ENCODE data around the gene PUS1. TPM values are rescaled to one million over a fixed set of nuclear protein-coding genes. Genes with fewer than 3 reads are reported as not detected.

PUS1 gene
- total RNA-seq, 4 donors from 2014 or later = 8.3 to 44.1 (median 15.6) TPM

GRCh38 chr12:131892711-131893604, 36.1 kb upstream of the PUS1 start:
- Histone ChIP-seq H3K4me1 (peaks cover 0 to 32% (median 12%) of the 10 kb centered on the region in 4 donors), H3K27me3 (no peaks in the 10 kb centered on the region), H3K4me3 (no peak overlapping the region), H3K9me3 (no peaks in the 10 kb centered on the region), H3K36me3 (peaks cover 0 to 10% (median 0%) of the 10 kb centered on the region in 3 donors), H3K27ac (peak overlapping the region in 3 of 4 donors; percentile 79 to 98 (median 93))
- no peak for DNase-seq (ENCODE audit: low spot score in 2 of 2)
- TF ChIP-seq EP300 (IDR thresholded peaks at IDR 0.05) (no peak), POLR2A (IDR thresholded peaks at IDR 0.05) (no peak)
- TF ChIP-seq, protein P1, sequence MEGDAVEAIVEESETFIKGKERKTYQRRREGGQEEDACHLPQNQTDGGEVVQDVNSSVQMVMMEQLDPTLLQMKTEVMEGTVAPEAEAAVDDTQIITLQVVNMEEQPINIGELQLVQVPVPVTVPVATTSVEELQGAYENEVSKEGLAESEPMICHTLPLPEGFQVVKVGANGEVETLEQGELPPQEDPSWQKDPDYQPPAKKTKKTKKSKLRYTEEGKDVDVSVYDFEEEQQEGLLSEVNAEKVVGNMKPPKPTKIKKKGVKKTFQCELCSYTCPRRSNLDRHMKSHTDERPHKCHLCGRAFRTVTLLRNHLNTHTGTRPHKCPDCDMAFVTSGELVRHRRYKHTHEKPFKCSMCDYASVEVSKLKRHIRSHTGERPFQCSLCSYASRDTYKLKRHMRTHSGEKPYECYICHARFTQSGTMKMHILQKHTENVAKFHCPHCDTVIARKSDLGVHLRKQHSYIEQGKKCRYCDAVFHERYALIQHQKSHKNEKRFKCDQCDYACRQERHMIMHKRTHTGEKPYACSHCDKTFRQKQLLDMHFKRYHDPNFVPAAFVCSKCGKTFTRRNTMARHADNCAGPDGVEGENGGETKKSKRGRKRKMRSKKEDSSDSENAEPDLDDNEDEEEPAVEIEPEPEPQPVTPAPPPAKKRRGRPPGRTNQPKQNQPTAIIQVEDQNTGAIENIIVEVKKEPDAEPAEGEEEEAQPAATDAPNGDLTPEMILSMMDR (IDR thresholded peaks at IDR 0.05) = no peak
- 75 to 76% methylated on average over 26 of the region's 26 CpGs for WGBS, 2 donors

- H3K27ac ChIP-seq = peak overlapping the region; percentile 74 to 98 (median 86)
- H3K36me3 ChIP-seq = peaks cover 0 to 18% (median 0%) of the 10 kb centered on the region in 3 donors
- TF ChIP-seq EP300 (IDR thresholded peaks at IDR 0.05) = no peak
- TF ChIP-seq, protein P1 (IDR thresholded peaks at IDR 0.05) = no peak
- TF ChIP-seq POLR2A (IDR thresholded peaks at IDR 0.05) = no peak
- no peaks in the 10 kb centered on the region for H3K9me3 ChIP-seq
- peak overlapping the region in 3 of 4 donors; percentile 54 to 90 (median 69) for H3K4me3 ChIP-seq
- no peaks in the 10 kb centered on the region for H3K27me3 ChIP-seq
- peaks cover 0 to 39% (median 12%) of the 10 kb centered on the region in 4 donors for H3K4me1 ChIP-seq
- DNase-seq (ENCODE audit: low spot score in 2 of 2) = no peak
- WGBS, 2 donors = 43 to 46% methylated on average over 16 to 17 of the region's 19 CpGs
Measured at GRCh38 chr12:131893605-131894312, 35.3 kb upstream of the PUS1 start.

- peak; percentile 90 to 91 for DNase-seq (ENCODE audit: low spot score in 2 of 2)
- 0 to 1% methylated on average over 16 to 31 of the region's 64 CpGs for WGBS, 2 donors
- peaks cover 0 to 39% (median 12%) of the 10 kb centered on the region in 4 donors for H3K4me1 ChIP-seq
- no peaks in the 10 kb centered on the region for H3K9me3 ChIP-seq
- peak within 1 kb of the TSS; percentile 54 to 90 (median 68) for H3K4me3 ChIP-seq
- peak within 1 kb of the TSS; percentile 93 to 98 (median 98) for H3K27ac ChIP-seq
- TF ChIP-seq POLR2A (IDR thresholded peaks at IDR 0.05) (peak; percentile 87 to 97), EP300 (IDR thresholded peaks at IDR 0.05) (peak in 1 of 2 donors; percentile 94)
- TF ChIP-seq, protein P1 (IDR thresholded peaks at IDR 0.05) = peak in 1 of 5 experiments; percentile 21
- no peaks in the 10 kb centered on the region for H3K27me3 ChIP-seq
- peaks cover 0 to 25% (median 0%) of the 10 kb centered on the region in 3 donors for H3K36me3 ChIP-seq
Measured at GRCh38 chr12:131894313-131894860, 34.7 kb upstream of the PUS1 start, which contains the start of gene ULK1. TSS of gene ULK1 (plus strand) at chr12:131894622. CDS start at chr12:131895002, 380 bp downstream.

- Histone ChIP-seq H3K27me3 (no peaks in the 10 kb centered on the region), H3K36me3 (peaks cover 0 to 28% (median 0%) of the 10 kb centered on the region in 3 donors), H3K4me1 (peaks cover 0 to 40% (median 12%) of the 10 kb centered on the region in 4 donors), H3K27ac (peak overlapping the region; percentile 93 to 98 (median 98)), H3K9me3 (no peaks in the 10 kb centered on the region), H3K4me3 (peak overlapping the region; percentile 54 to 90 (median 68))
- no peak for DNase-seq (ENCODE audit: low spot score in 2 of 2)
- WGBS, 2 donors = 2% methylated on average over 15 to 17 of the region's 54 CpGs
- TF ChIP-seq EP300 (IDR thresholded peaks at IDR 0.05) = no peak
- no peak for TF ChIP-seq POLR2A (IDR thresholded peaks at IDR 0.05)
- TF ChIP-seq, protein P1 (IDR thresholded peaks at IDR 0.05) = no peak
Measured at GRCh38 chr12:131894981-131895639, 34.0 kb upstream of the PUS1 start.
